ENCODE results near the gene LY6G6C.

Gene LY6G6C

GRCh38 chr6:31721351-31722020 lies at the start of gene LY6G6C:
Gene LY6G6C (minus strand): TSS chr6:31721746. CDS start chr6:31721679, 67 bp downstream.
- TF ChIP-seq CTCF (conservative IDR thresholded peaks at IDR 0.05; ENCODE audit: low read length), result no peak
- H3K4me3 ChIP-seq (ENCODE audit: low read length), result no peak within 1 kb of the TSS
- no peak for DNase-seq (ENCODE audit: low read depth)

GRCh38 chr6:31770860-31771259 lies 49.3 kb upstream of the LY6G6C start:
- no peak for TF ChIP-seq CTCF (conservative IDR thresholded peaks at IDR 0.05; ENCODE audit: low read length)
- H3K4me3 ChIP-seq (ENCODE audit: low read length), result no peak overlapping the region
- no peak for DNase-seq (ENCODE audit: low read depth)

- no peak overlapping the region for H3K4me3 ChIP-seq (ENCODE audit: low read length)
- TF ChIP-seq CTCF (conservative IDR thresholded peaks at IDR 0.05; ENCODE audit: low read length), result peak; percentile 82
- DNase-seq (ENCODE audit: low read depth), result peak; percentile 50
These were observed 48.3 kb upstream of the LY6G6C start for GRCh38 chr6:31769684-31770371.

GRCh38 chr6:31768363-31769257 lies 47.1 kb upstream of the LY6G6C start:
- TF ChIP-seq CTCF (conservative IDR thresholded peaks at IDR 0.05; ENCODE audit: low read length), result no peak
- no peak for DNase-seq (ENCODE audit: low read depth)
- no peak overlapping the region for H3K4me3 ChIP-seq (ENCODE audit: low read length)

GRCh38 chr6:31767096-31767645 lies 45.6 kb upstream of the LY6G6C start:
- no peak overlapping the region for H3K4me3 ChIP-seq (ENCODE audit: low read length)
- DNase-seq (ENCODE audit: low read depth), result no peak
- no peak for TF ChIP-seq CTCF (conservative IDR thresholded peaks at IDR 0.05; ENCODE audit: low read length)

GRCh38 chr6:31765910-31766794 lies 44.6 kb upstream of the LY6G6C start:
- no peak for TF ChIP-seq CTCF (conservative IDR thresholded peaks at IDR 0.05; ENCODE audit: low read length)
- no peak for DNase-seq (ENCODE audit: low read depth)
- H3K4me3 ChIP-seq (ENCODE audit: low read length), result peak overlapping the region; percentile 39

Data from AG10803 (cell line).